Karpas-422 (cell line): ENCODE measurements around the gene RFC5. TPM values are rescaled to one million over a fixed set of nuclear protein-coding genes. Genes with fewer than 3 reads are reported as not detected.
A peak's percentile ranks its signal among the peaks of the same experiment; 100 is the strongest.
"Not testable (repeated sequence)": the region's sequence is repeated elsewhere in the genome, so short reads cannot be mapped to it uniquely, and the experiment has no call there.

Experiments used
- DNase-seq: peaks from one replicate; pipeline ENCODE4 v3.0.0-alpha.2; 2015
- H2AFZ ChIP-seq: fragments of 200-600 bp; sonication (generic); 2 replicates; pipeline ENCODE4 v1.6.1; 2014; ENCODE audit warnings: antibody characterized with exemption, low read length, mixed read lengths
- H3K27ac ChIP-seq: fragments of 200-600 bp; sonication (generic); 2 replicates; pipeline ENCODE4 v1.5.1; 2014; ENCODE audit warnings: mild to moderate bottlenecking, low read length, moderate library complexity
- H3K27me3 ChIP-seq: fragments of 200-600 bp; sonication (generic); 2 replicates; pipeline ENCODE4 v1.6.1; 2014; ENCODE audit warnings: low read length, mixed read lengths
- H3K36me3 ChIP-seq: fragments of 200-600 bp; sonication (generic); 2 replicates; pipeline ENCODE4 v1.6.1; 2014; ENCODE audit warnings: low read length, mixed read lengths; ENCODE audit not compliant: insufficient read depth
- H3K4me1 ChIP-seq: fragments of 200-600 bp; sonication (generic); 2 replicates; pipeline ENCODE4 v1.6.1; 2014; ENCODE audit warnings: mild to moderate bottlenecking, low read length, mixed read lengths
- H3K4me2 ChIP-seq: fragments of 200-600 bp; sonication (generic); 2 replicates; pipeline ENCODE4 v1.6.1; 2014; ENCODE audit warnings: low read length, low read depth, mild to moderate bottlenecking; ENCODE audit not compliant: poor library complexity, severe bottlenecking
- H3K4me3 ChIP-seq: fragments of 200-600 bp; sonication (generic); 2 replicates; pipeline ENCODE4 v1.5.1; 2014; ENCODE audit warnings: mild to moderate bottlenecking, antibody characterized with exemption, low read length, mixed read lengths
- H3K79me2 ChIP-seq: fragments of 200-600 bp; sonication (generic); 2 replicates; pipeline ENCODE4 v1.6.1; 2014; ENCODE audit warnings: mild to moderate bottlenecking, low read length, mixed read lengths
- H3K9ac ChIP-seq: fragments of 200-600 bp; sonication (generic); 2 replicates; pipeline ENCODE4 v1.6.0; 2014; ENCODE audit warnings: low read length
- H3K9me2 ChIP-seq: fragments of 200-600 bp; sonication (generic), shearing (Covaris generic); replicated peaks from 2 replicates; pipeline ENCODE4 v1.6.0; 2014; ENCODE audit warnings: mild to moderate bottlenecking, low read length, moderate library complexity; ENCODE audit not compliant: insufficient read depth
- H3K9me3 ChIP-seq: fragments of 300-700, 200-600 bp; sonication (generic); 2 replicates; pipeline ENCODE4 v1.6.1; 2014; ENCODE audit warnings: low read length, mixed read lengths
- H4K20me1 ChIP-seq: fragments of 200-600 bp; sonication (generic); 2 replicates; pipeline ENCODE4 v1.6.1; 2014; ENCODE audit warnings: mild to moderate bottlenecking, antibody characterized with exemption, low read length, low read depth; ENCODE audit not compliant: insufficient read depth
- total RNA-seq: library from RNA; depleted of rRNA; stranded (reverse); fragments of >200 nt; shearing (Covaris generic); gene quantifications from 2 replicates; pipeline ENCODE4 v1.2.3, GENCODE V29; 2014; ENCODE audit warnings: low replicate concordance

The RFC5 gene
- total RNA-seq, 1 experiment from 2014 or later: 28.7 TPM

- not testable (repeated sequence) for H3K4me1 ChIP-seq, DNase-seq, H3K79me2 ChIP-seq, H3K9ac ChIP-seq, H3K4me3 ChIP-seq, H3K27ac ChIP-seq, H3K4me2 ChIP-seq, H3K36me3 ChIP-seq, H2AFZ ChIP-seq, H4K20me1 ChIP-seq, H3K27me3 ChIP-seq, H3K9me3 ChIP-seq, H3K9me2 ChIP-seq
Measured at GRCh38 chr12:117999806-118000205, 16.7 kb upstream of the RFC5 start.

- Histone ChIP-seq H3K27me3 (no peaks in the 10 kb centered on the region), H3K4me2 (no peak overlapping the region), H3K36me3 (no peaks in the 10 kb centered on the region), H3K9ac (no peak overlapping the region), H2AFZ (no peak overlapping the region), H3K9me2 (no peaks in the 10 kb centered on the region), H4K20me1 (no peaks in the 10 kb centered on the region), H3K27ac (no peak overlapping the region), H3K79me2 (no peaks in the 10 kb centered on the region), H3K4me1 (peaks cover under 1% of the 10 kb centered on the region), H3K9me3 (no peaks in the 10 kb centered on the region), H3K4me3 (no peak overlapping the region)
- DNase-seq: no peak
Measured at GRCh38 chr12:118010903-118011302, 5.6 kb upstream of the RFC5 start.

GRCh38 chr12:118011377-118011776, 5.1 kb upstream of the RFC5 start:
- Histone ChIP-seq H3K79me2 (no peaks in the 10 kb centered on the region), H3K27me3 (no peaks in the 10 kb centered on the region), H3K9me3 (no peaks in the 10 kb centered on the region), H2AFZ (no peak overlapping the region), H3K4me3 (no peak overlapping the region), H4K20me1 (no peaks in the 10 kb centered on the region), H3K4me2 (no peak overlapping the region), H3K9me2 (no peaks in the 10 kb centered on the region), H3K9ac (no peak overlapping the region), H3K36me3 (no peaks in the 10 kb centered on the region), H3K4me1 (peaks cover 5% of the 10 kb centered on the region), H3K27ac (no peak overlapping the region)
- no peak for DNase-seq

- Histone ChIP-seq H2AFZ (no peak overlapping the region), H3K4me2 (no peak overlapping the region), H3K4me1 (peaks cover 5% of the 10 kb centered on the region), H3K27me3 (no peaks in the 10 kb centered on the region), H3K9ac (no peak overlapping the region), H3K79me2 (peaks cover 4% of the 10 kb centered on the region), H3K27ac (no peak overlapping the region), H4K20me1 (no peaks in the 10 kb centered on the region), H3K4me3 (no peak overlapping the region), H3K9me3 (no peaks in the 10 kb centered on the region), H3K36me3 (no peaks in the 10 kb centered on the region), H3K9me2 (no peaks in the 10 kb centered on the region)
- DNase-seq: no peak
Measured at GRCh38 chr12:118011961-118012360, 4.5 kb upstream of the RFC5 start.

- Histone ChIP-seq H3K36me3 (peaks cover 3% of the 10 kb centered on the region; the same call in 1 of the 2 replicates), H3K27ac (no peak overlapping the region), H3K9me3 (no peaks in the 10 kb centered on the region), H3K9ac (no peak overlapping the region), H4K20me1 (no peaks in the 10 kb centered on the region), H3K79me2 (peaks cover 18% of the 10 kb centered on the region), H3K9me2 (no peaks in the 10 kb centered on the region), H2AFZ (no peak overlapping the region), H3K4me1 (peaks cover 16% of the 10 kb centered on the region), H3K4me3 (no peak overlapping the region), H3K4me2 (no peak overlapping the region), H3K27me3 (no peaks in the 10 kb centered on the region)
- DNase-seq: no peak
Measured at GRCh38 chr12:118013283-118013682, 3.2 kb upstream of the RFC5 start.

GRCh38 chr12:118015306-118015705, 1.2 kb upstream of the RFC5 start:
- H3K36me3 ChIP-seq: peaks cover 20% of the 10 kb centered on the region
- H3K4me3 ChIP-seq: no peak overlapping the region
- no peaks in the 10 kb centered on the region for H3K9me2 ChIP-seq
- H3K9me3 ChIP-seq: no peaks in the 10 kb centered on the region
- peaks cover 32% of the 10 kb centered on the region for H3K79me2 ChIP-seq
- no peak overlapping the region for H3K27ac ChIP-seq
- no peaks in the 10 kb centered on the region for H4K20me1 ChIP-seq
- no peak for DNase-seq
- H3K9ac ChIP-seq: no peak overlapping the region
- H3K27me3 ChIP-seq: no peaks in the 10 kb centered on the region
- no peak overlapping the region for H3K4me2 ChIP-seq
- H2AFZ ChIP-seq: no peak overlapping the region
- peaks cover 17% of the 10 kb centered on the region for H3K4me1 ChIP-seq

- H4K20me1 ChIP-seq: no peaks in the 10 kb centered on the region
- H3K79me2 ChIP-seq: peaks cover 36% of the 10 kb centered on the region
- H3K9me2 ChIP-seq: no peaks in the 10 kb centered on the region
- H3K4me1 ChIP-seq: peaks cover 17% of the 10 kb centered on the region
- peak overlapping the region; percentile 79 for H3K4me2 ChIP-seq
- peak overlapping the region; percentile 89; the same call in 1 of the 2 replicates for H3K4me3 ChIP-seq
- no peaks in the 10 kb centered on the region for H3K9me3 ChIP-seq
- H2AFZ ChIP-seq: no peak overlapping the region
- no peak for DNase-seq
- H3K9ac ChIP-seq: peak overlapping the region; percentile 84
- peaks cover 26% of the 10 kb centered on the region for H3K36me3 ChIP-seq
- no peak overlapping the region for H3K27ac ChIP-seq
- H3K27me3 ChIP-seq: no peaks in the 10 kb centered on the region
Measured at GRCh38 chr12:118015944-118016343, 559 bp upstream of the RFC5 start.

- H2AFZ ChIP-seq: no peak overlapping the region
- no peaks in the 10 kb centered on the region for H3K9me2 ChIP-seq
- no peaks in the 10 kb centered on the region for H4K20me1 ChIP-seq
- H3K9me3 ChIP-seq: no peaks in the 10 kb centered on the region
- peak overlapping the region; percentile 89 for H3K4me3 ChIP-seq
- H3K9ac ChIP-seq: peak overlapping the region; percentile 84
- no peak for DNase-seq
- peaks cover 32% of the 10 kb centered on the region for H3K36me3 ChIP-seq
- H3K79me2 ChIP-seq: peaks cover 36% of the 10 kb centered on the region
- H3K27me3 ChIP-seq: no peaks in the 10 kb centered on the region
- H3K4me2 ChIP-seq: peak overlapping the region; percentile 79
- no peak overlapping the region for H3K27ac ChIP-seq
- peaks cover 17% of the 10 kb centered on the region for H3K4me1 ChIP-seq
Measured at GRCh38 chr12:118017926-118018325, 1.4 kb downstream of the RFC5 start.

GRCh38 chr12:118020036-118020435, 3.5 kb downstream of the RFC5 start:
- H3K9me2 ChIP-seq: no peaks in the 10 kb centered on the region
- no peak overlapping the region for H2AFZ ChIP-seq
- H3K4me1 ChIP-seq: peaks cover 17% of the 10 kb centered on the region
- H4K20me1 ChIP-seq: no peaks in the 10 kb centered on the region
- H3K9me3 ChIP-seq: no peaks in the 10 kb centered on the region
- peaks cover 36% of the 10 kb centered on the region for H3K79me2 ChIP-seq
- H3K4me2 ChIP-seq: no peak overlapping the region
- H3K9ac ChIP-seq: no peak overlapping the region
- H3K27me3 ChIP-seq: no peaks in the 10 kb centered on the region
- H3K36me3 ChIP-seq: peaks cover 32% of the 10 kb centered on the region
- H3K4me3 ChIP-seq: no peak overlapping the region
- no peak overlapping the region for H3K27ac ChIP-seq
- DNase-seq: no peak
